Adrenal gland (tissue), 5 donors: ENCODE data around the gene FLVCR1.

Experiments used
- POLR2A ChIP-seq, 2 donors: fragments of 450-650 bp; IDR thresholded peaks; one replicate each; pipeline ENCODE4 v1.6.1; 2017; ENCODE audit warnings: antibody characterized with exemption in 2 of 2, mild to moderate bottlenecking in 2 of 2, moderate library complexity in 1 of 2
- TF ChIP-seq, protein P1 (sequence below), 6 experiments: fragments of 450-650 bp in 4 of 6; fragments of 200-600 bp in 2 of 6; sonication (generic) in 1 of 6; IDR thresholded peaks; 1 replicate in 5 of 6; 2 replicates in 1 of 6; pipeline versions ENCODE4 v1.5.1 to v1.8.0; 2016 to 2021; ENCODE audit warnings: antibody characterized with exemption in 6 of 6, mild to moderate bottlenecking in 2 of 6, moderate library complexity in 1 of 6
- donor health status: DM: no; HTN: no; CAD: no.

- TF ChIP-seq, protein P1, sequence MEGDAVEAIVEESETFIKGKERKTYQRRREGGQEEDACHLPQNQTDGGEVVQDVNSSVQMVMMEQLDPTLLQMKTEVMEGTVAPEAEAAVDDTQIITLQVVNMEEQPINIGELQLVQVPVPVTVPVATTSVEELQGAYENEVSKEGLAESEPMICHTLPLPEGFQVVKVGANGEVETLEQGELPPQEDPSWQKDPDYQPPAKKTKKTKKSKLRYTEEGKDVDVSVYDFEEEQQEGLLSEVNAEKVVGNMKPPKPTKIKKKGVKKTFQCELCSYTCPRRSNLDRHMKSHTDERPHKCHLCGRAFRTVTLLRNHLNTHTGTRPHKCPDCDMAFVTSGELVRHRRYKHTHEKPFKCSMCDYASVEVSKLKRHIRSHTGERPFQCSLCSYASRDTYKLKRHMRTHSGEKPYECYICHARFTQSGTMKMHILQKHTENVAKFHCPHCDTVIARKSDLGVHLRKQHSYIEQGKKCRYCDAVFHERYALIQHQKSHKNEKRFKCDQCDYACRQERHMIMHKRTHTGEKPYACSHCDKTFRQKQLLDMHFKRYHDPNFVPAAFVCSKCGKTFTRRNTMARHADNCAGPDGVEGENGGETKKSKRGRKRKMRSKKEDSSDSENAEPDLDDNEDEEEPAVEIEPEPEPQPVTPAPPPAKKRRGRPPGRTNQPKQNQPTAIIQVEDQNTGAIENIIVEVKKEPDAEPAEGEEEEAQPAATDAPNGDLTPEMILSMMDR (IDR thresholded peaks at IDR 0.05), result no peak
- no peak for TF ChIP-seq POLR2A (IDR thresholded peaks at IDR 0.05)
Observed at GRCh38 chr1:212926372-212926771, 68.3 kb downstream of the FLVCR1 start.
